Inferior parietal cortex (tissue), 1 donor: ENCODE measurements around the gene EFCAB13.

Experiments
- DNase-seq: peaks from one replicate; pipeline ENCODE4 v3.0.0-alpha.2; 2016; ENCODE audit errors: extremely low spot score

The EFCAB13 gene

GRCh38 chr17:47295037-47295873 lies 28.5 kb upstream of the EFCAB13 start:
- no peak for DNase-seq

GRCh38 chr17:47295874-47296255 lies 27.9 kb upstream of the EFCAB13 start:
- DNase-seq = no peak

GRCh38 chr17:47297661-47298400 lies 25.9 kb upstream of the EFCAB13 start:
- DNase-seq = no peak

- no peak for DNase-seq
Observed at GRCh38 chr17:47298712-47299111, 25.0 kb upstream of the EFCAB13 start.

GRCh38 chr17:47299239-47299910 lies 24.4 kb upstream of the EFCAB13 start:
- no peak for DNase-seq

GRCh38 chr17:47300718-47301117 lies 23.0 kb upstream of the EFCAB13 start:
- DNase-seq = no peak

GRCh38 chr17:47301161-47301560 lies 22.6 kb upstream of the EFCAB13 start:
- DNase-seq = no peak

GRCh38 chr17:47301831-47302230 lies 21.9 kb upstream of the EFCAB13 start:
- no peak for DNase-seq

GRCh38 chr17:47304186-47304585 lies 19.6 kb upstream of the EFCAB13 start:
- DNase-seq = no peak

- DNase-seq = no peak
Observed at GRCh38 chr17:47305302-47305923, 18.3 kb upstream of the EFCAB13 start.

GRCh38 chr17:47310186-47310733 lies 13.5 kb upstream of the EFCAB13 start:
- no peak for DNase-seq

- no peak for DNase-seq
Observed at GRCh38 chr17:47311420-47311819, 12.3 kb upstream of the EFCAB13 start.

- DNase-seq = peak; percentile 87
Observed at GRCh38 chr17:47315451-47316266, 8.1 kb upstream of the EFCAB13 start.

GRCh38 chr17:47316311-47316710 lies 7.4 kb upstream of the EFCAB13 start:
- no peak for DNase-seq

- no peak for DNase-seq
Observed at GRCh38 chr17:47317119-47317518, 6.6 kb upstream of the EFCAB13 start.

- no peak for DNase-seq
Observed at GRCh38 chr17:47318197-47318918, 5.4 kb upstream of the EFCAB13 start.

- no peak for DNase-seq
Observed at GRCh38 chr17:47320879-47321502, 2.8 kb upstream of the EFCAB13 start.

GRCh38 chr17:47324224-47325020 lies 667 bp downstream of the EFCAB13 start:
- peak; percentile 7 for DNase-seq

- DNase-seq = no peak
Observed at GRCh38 chr17:47325176-47325575, 1.4 kb downstream of the EFCAB13 start.
